ENCODE measurements around the gene SMURF2.

DNA sequence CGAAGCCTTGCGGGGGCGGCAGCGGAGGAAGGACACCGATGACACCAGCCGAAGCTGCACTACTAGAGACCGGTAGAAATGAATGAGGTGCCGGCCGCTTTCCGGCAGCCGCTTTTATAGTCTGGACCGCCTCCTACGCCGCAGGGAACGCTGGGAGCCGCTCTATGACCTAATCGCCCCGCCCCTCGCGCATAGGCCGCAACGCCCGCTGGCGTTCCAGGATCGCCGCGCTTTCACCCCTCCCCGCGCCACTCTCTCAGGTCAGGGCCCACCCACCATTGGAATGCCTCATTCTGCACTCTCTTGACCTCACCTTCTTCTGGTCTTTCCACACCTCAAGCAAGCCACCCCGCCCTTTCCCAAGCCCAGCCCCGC lies 155.9 kb downstream of the SMURF2 start, which contains the start of gene DDX5:
- TF ChIP-seq ZNF274 (IDR thresholded peaks at IDR 0.05; ENCODE audit: low read depth, low read length) (no peak), YY1 (IDR thresholded peaks at IDR 0.05; ENCODE audit: insufficient read depth, insufficient read length) (no peak)

Data from NT2/D1 (cell line).